OCI-LY3 (cell line): ENCODE results near the gene FXYD5.

Experiments
- H2AFZ ChIP-seq: fragments of 200-600, 300-600 bp; shearing (Covaris generic); 2 replicates; pipeline ENCODE4 v1.6.0; 2014; ENCODE audit warnings: antibody characterized with exemption, low read depth, low read length
- H3K27ac ChIP-seq: fragments of 200-600, 300-600 bp; sonication (generic); 2 replicates; pipeline ENCODE4 v1.5.1; 2014; ENCODE audit warnings: mild to moderate bottlenecking, low read length, moderate library complexity, mixed read lengths
- H3K27me3 ChIP-seq: fragments of 200-600, 300-600 bp; sonication (generic); 2 replicates; pipeline ENCODE4 v1.6.1; 2014; ENCODE audit warnings: low read depth, low read length, mixed read lengths
- H3K36me3 ChIP-seq: fragments of 200-600, 300-600 bp; sonication (generic); replicated peaks from 2 replicates; pipeline ENCODE3; 2014; ENCODE audit warnings: low read depth, low read length, mixed read lengths
- H3K4me1 ChIP-seq: fragments of 300-600, 200-600 bp; sonication (generic); 2 replicates; pipeline ENCODE4 v1.6.1; 2014; ENCODE audit warnings: low read length, mixed read lengths
- H3K4me2 ChIP-seq: fragments of 200-600, 300-600 bp; sonication (generic); 2 replicates; pipeline ENCODE4 v1.6.1; 2014; ENCODE audit warnings: low read length, mixed read lengths
- H3K4me3 ChIP-seq: fragments of 300-600, 200-600 bp; sonication (generic); 2 replicates; pipeline ENCODE4 v1.5.1; 2014; ENCODE audit warnings: antibody characterized with exemption, mild to moderate bottlenecking, low read length, moderate library complexity
- H3K79me2 ChIP-seq: fragments of 300-600, 200-600 bp; shearing (Covaris generic); 2 replicates; pipeline ENCODE4 v1.6.1; 2014; ENCODE audit warnings: mild to moderate bottlenecking, low read length, mixed read lengths
- H3K9ac ChIP-seq: fragments of 300-600, 200-600 bp; shearing (Covaris generic); 2 replicates; pipeline ENCODE4 v1.6.0; 2014; ENCODE audit warnings: mild to moderate bottlenecking, low read length, moderate library complexity
- H3K9me3 ChIP-seq: fragments of 200-600, 300-600 bp; shearing (Covaris generic); 2 replicates; pipeline ENCODE4 v1.6.1; 2014; ENCODE audit warnings: low read length, mixed read lengths; ENCODE audit not compliant: insufficient read depth
- H4K20me1 ChIP-seq: fragments of 200-600, 300-600 bp; sonication (generic); 2 replicates; pipeline ENCODE4 v1.6.1; 2016; ENCODE audit warnings: low read length, mixed read lengths; ENCODE audit not compliant: insufficient read depth
- CTCF ChIP-seq: fragments of 200-600, 300-600 bp; sonication (generic); IDR thresholded peaks from 2 replicates; pipeline ENCODE4 v1.5.1; 2014; ENCODE audit warnings: antibody characterized with exemption, low read length, low read depth
- EZH2phosphoT487 ChIP-seq: fragments of 200-600 bp; shearing (Covaris generic); IDR thresholded peaks from 2 replicates; pipeline ENCODE4 v1.6.1; 2018; ENCODE audit warnings: antibody characterized with exemption, mixed run types, low read depth

FXYD5 gene

GRCh38 chr19:35115177-35115951 is 39.2 kb upstream of the FXYD5 start, which contains the start of gene FXYD3:
Gene FXYD3 (plus strand): TSS chr19:35115823. CDS start chr19:35119377, 3,554 bp downstream.
- Histone ChIP-seq H4K20me1 (no peaks in the 10 kb centered on the region), H3K27me3 (peaks cover 21% of the 10 kb centered on the region), H3K4me3 (peak within 1 kb of the TSS; percentile 40), H3K4me1 (peaks cover 1% of the 10 kb centered on the region), H3K27ac (no peak within 1 kb of the TSS), H3K9ac (no peak within 1 kb of the TSS), H3K9me3 (no peaks in the 10 kb centered on the region), H3K4me2 (peak within 1 kb of the TSS; percentile 53), H3K36me3 (no peaks in the 10 kb centered on the region), H3K79me2 (no peaks in the 10 kb centered on the region), H2AFZ (peak within 1 kb of the TSS; percentile 74; the same call in 1 of the 2 replicates)
- TF ChIP-seq EZH2phosphoT487 (no peak), CTCF (no peak)

GRCh38 chr19:35116072-35116801 is 38.3 kb upstream of the FXYD5 start:
- no peaks in the 10 kb centered on the region for H3K9me3 ChIP-seq
- no peak overlapping the region for H3K9ac ChIP-seq
- no peak overlapping the region for H3K4me2 ChIP-seq
- H3K27me3 ChIP-seq, result peaks cover 21% of the 10 kb centered on the region
- no peak overlapping the region for H2AFZ ChIP-seq
- H4K20me1 ChIP-seq, result no peaks in the 10 kb centered on the region
- H3K4me3 ChIP-seq, result no peak overlapping the region
- TF ChIP-seq EZH2phosphoT487, result no peak
- no peak for TF ChIP-seq CTCF
- H3K4me1 ChIP-seq, result peaks cover 9% of the 10 kb centered on the region
- no peaks in the 10 kb centered on the region for H3K79me2 ChIP-seq
- no peaks in the 10 kb centered on the region for H3K36me3 ChIP-seq
- H3K27ac ChIP-seq, result no peak overlapping the region

GRCh38 chr19:35117116-35117515 is 37.4 kb upstream of the FXYD5 start:
- Histone ChIP-seq H3K4me2 (no peak overlapping the region), H3K4me1 (peaks cover 9% of the 10 kb centered on the region), H3K9ac (no peak overlapping the region), H3K36me3 (no peaks in the 10 kb centered on the region), H4K20me1 (no peaks in the 10 kb centered on the region), H3K27me3 (peaks cover 21% of the 10 kb centered on the region), H2AFZ (no peak overlapping the region), H3K9me3 (no peaks in the 10 kb centered on the region), H3K27ac (no peak overlapping the region), H3K4me3 (no peak overlapping the region), H3K79me2 (no peaks in the 10 kb centered on the region)
- no peak for TF ChIP-seq EZH2phosphoT487

GRCh38 chr19:35117799-35118198 is 36.7 kb upstream of the FXYD5 start:
- H4K20me1 ChIP-seq, result no peaks in the 10 kb centered on the region
- no peaks in the 10 kb centered on the region for H3K9me3 ChIP-seq
- no peaks in the 10 kb centered on the region for H3K79me2 ChIP-seq
- H3K36me3 ChIP-seq, result no peaks in the 10 kb centered on the region
- H3K27ac ChIP-seq, result no peak overlapping the region
- no peak overlapping the region for H3K9ac ChIP-seq
- H3K4me2 ChIP-seq, result no peak overlapping the region
- H3K4me1 ChIP-seq, result peaks cover 9% of the 10 kb centered on the region
- no peak for TF ChIP-seq EZH2phosphoT487
- no peak for TF ChIP-seq CTCF
- peaks cover 21% of the 10 kb centered on the region for H3K27me3 ChIP-seq
- H3K4me3 ChIP-seq, result no peak overlapping the region
- H2AFZ ChIP-seq, result no peak overlapping the region
